Vagina (tissue), 2 donors: ENCODE results near the gene CCDC121.

Experiments
- CTCF ChIP-seq, 3 experiments: fragments of 450-650 bp in 2 of 3; fragments of 200-600 bp in 1 of 3; sonication (generic) in 1 of 3; IDR thresholded peaks; one replicate each; pipeline ENCODE4 v1.5.1; 2017 to 2019; ENCODE audit warnings: antibody characterized with exemption in 3 of 3, mild to moderate bottlenecking in 2 of 3, moderate library complexity in 2 of 3
- POLR2A ChIP-seq, 2 donors: fragments of 450-650 bp; IDR thresholded peaks; one replicate each; pipeline ENCODE4 v1.6.1; 2017; ENCODE audit warnings: antibody characterized with exemption in 2 of 2, mild to moderate bottlenecking in 2 of 2, moderate library complexity in 2 of 2
- POLR2AphosphoS5 ChIP-seq, 2 donors: sonication (generic); formaldehyde crosslinking; IDR thresholded peaks; one replicate each; pipeline ENCODE4 v1.9.0; 2017; ENCODE audit warnings: antibody characterized with exemption in 2 of 2, mild to moderate bottlenecking in 2 of 2, low read depth in 1 of 2; ENCODE audit not compliant: insufficient read depth in 1 of 2

GRCh38 chr2:27652790-27653189, 24.0 kb upstream of the CCDC121 start:
- TF ChIP-seq CTCF (IDR thresholded peaks at IDR 0.05) (no peak), POLR2A (IDR thresholded peaks at IDR 0.05) (no peak), POLR2AphosphoS5 (IDR thresholded peaks at IDR 0.05; ENCODE audit: insufficient read depth in 1 of 2, low read depth in 1 of 2) (no peak)
